ENCODE results near the gene PLA2G2F. TPM values are rescaled to one million over a fixed set of nuclear protein-coding genes. Genes with fewer than 3 reads are reported as not detected.
"Not testable (repeated sequence)": the region's sequence is repeated elsewhere in the genome, so short reads cannot be mapped to it uniquely, and the experiment has no call there.

Gene PLA2G2F
- total and polyA plus RNA-seq, 2 donors = 0.47 to 7.2 TPM

GRCh38 chr1:20124456-20125057, 14.6 kb upstream of the PLA2G2F start:
- Histone ChIP-seq H3K27ac (ENCODE audit: low read depth in 1 of 2, low read length in 1 of 2) (no peak overlapping the region), H3K36me3 (ENCODE audit: control insufficient read depth in 2 of 2, insufficient read depth in 2 of 2, low read length in 1 of 2) (no peaks in the 10 kb centered on the region), H3K9me3 (ENCODE audit: control insufficient read depth in 2 of 2, insufficient read depth in 1 of 2, low read length in 1 of 2) (no peaks in the 10 kb centered on the region), H3K4me3 (ENCODE audit: low read length in 2 of 2) (no peak overlapping the region), H3K4me1 (ENCODE audit: control insufficient read depth in 2 of 2, insufficient read depth in 2 of 2, low read length in 2 of 2) (no peaks in the 10 kb centered on the region), H3K27me3 (ENCODE audit: control insufficient read depth in 2 of 2, insufficient read depth in 1 of 2, low read length in 1 of 2) (no peaks in the 10 kb centered on the region)
- 89% methylated on average over 7 of the region's 7 CpGs for WGBS
- DNase-seq (ENCODE audit: low read depth in 6 of 9, low spot score in 9 of 9) = no peak

GRCh38 chr1:20125100-20125499, 14.0 kb upstream of the PLA2G2F start:
- H3K27ac ChIP-seq (ENCODE audit: low read depth in 1 of 2, low read length in 1 of 2) = no peak overlapping the region
- H3K27me3 ChIP-seq (ENCODE audit: control insufficient read depth in 2 of 2, insufficient read depth in 1 of 2, low read length in 1 of 2) = no peaks in the 10 kb centered on the region
- H3K9me3 ChIP-seq (ENCODE audit: control insufficient read depth in 2 of 2, insufficient read depth in 1 of 2, low read length in 1 of 2) = no peaks in the 10 kb centered on the region
- DNase-seq (ENCODE audit: low read depth in 6 of 9, low spot score in 9 of 9) = no peak
- WGBS = 84% methylated on average over 10 of the region's 10 CpGs
- H3K36me3 ChIP-seq (ENCODE audit: control insufficient read depth in 2 of 2, insufficient read depth in 2 of 2, low read length in 1 of 2) = no peaks in the 10 kb centered on the region
- H3K4me1 ChIP-seq (ENCODE audit: control insufficient read depth in 2 of 2, insufficient read depth in 2 of 2, low read length in 2 of 2) = no peaks in the 10 kb centered on the region
- no peak overlapping the region for H3K4me3 ChIP-seq (ENCODE audit: low read length in 2 of 2)

- no peaks in the 10 kb centered on the region for H3K36me3 ChIP-seq (ENCODE audit: control insufficient read depth in 2 of 2, insufficient read depth in 2 of 2, low read length in 1 of 2)
- DNase-seq (ENCODE audit: low read depth in 6 of 9, low spot score in 9 of 9) = peak in 1 of 9 donors; percentile 7
- WGBS = 88% methylated on average over 9 of the region's 9 CpGs
Measured at GRCh38 chr1:20126041-20126805, 12.9 kb upstream of the PLA2G2F start.

GRCh38 chr1:20126806-20127440, 12.2 kb upstream of the PLA2G2F start:
- DNase-seq (ENCODE audit: low read depth in 6 of 9, low spot score in 9 of 9) = no peak
- Histone ChIP-seq H3K27ac (ENCODE audit: low read depth in 1 of 2, low read length in 1 of 2) (no peak overlapping the region), H3K9me3 (ENCODE audit: control insufficient read depth in 2 of 2, insufficient read depth in 1 of 2, low read length in 1 of 2) (no peaks in the 10 kb centered on the region), H3K4me1 (ENCODE audit: control insufficient read depth in 2 of 2, insufficient read depth in 2 of 2, low read length in 2 of 2) (no peaks in the 10 kb centered on the region), H3K27me3 (ENCODE audit: control insufficient read depth in 2 of 2, insufficient read depth in 1 of 2, low read length in 1 of 2) (no peaks in the 10 kb centered on the region), H3K4me3 (ENCODE audit: low read length in 2 of 2) (no peak overlapping the region), H3K36me3 (ENCODE audit: control insufficient read depth in 2 of 2, insufficient read depth in 2 of 2, low read length in 1 of 2) (no peaks in the 10 kb centered on the region)
- WGBS = 95% methylated on average over 10 of the region's 10 CpGs

More at GRCh38 chr1:20126041-20126805, 12.9 kb upstream of the PLA2G2F start:
- Histone ChIP-seq H3K9me3 (ENCODE audit: control insufficient read depth in 2 of 2, insufficient read depth in 1 of 2, low read length in 1 of 2) (no peaks in the 10 kb centered on the region), H3K27ac (ENCODE audit: low read depth in 1 of 2, low read length in 1 of 2) (no peak overlapping the region), H3K27me3 (ENCODE audit: control insufficient read depth in 2 of 2, insufficient read depth in 1 of 2, low read length in 1 of 2) (no peaks in the 10 kb centered on the region), H3K4me1 (ENCODE audit: control insufficient read depth in 2 of 2, insufficient read depth in 2 of 2, low read length in 2 of 2) (no peaks in the 10 kb centered on the region), H3K4me3 (ENCODE audit: low read length in 2 of 2) (no peak overlapping the region)

- not testable (repeated sequence) for H3K27ac ChIP-seq (ENCODE audit: low read depth in 1 of 2, low read length in 1 of 2); H3K4me3 ChIP-seq (ENCODE audit: low read length in 2 of 2); H3K4me1 ChIP-seq (ENCODE audit: control insufficient read depth in 2 of 2, insufficient read depth in 2 of 2, low read length in 2 of 2); H3K9me3 ChIP-seq (ENCODE audit: control insufficient read depth in 2 of 2, insufficient read depth in 1 of 2, low read length in 1 of 2); DNase-seq (ENCODE audit: low read depth in 6 of 9, low spot score in 9 of 9); H3K36me3 ChIP-seq (ENCODE audit: control insufficient read depth in 2 of 2, insufficient read depth in 2 of 2, low read length in 1 of 2); H3K27me3 ChIP-seq (ENCODE audit: control insufficient read depth in 2 of 2, insufficient read depth in 1 of 2, low read length in 1 of 2)
- 96% methylated on average over 3 of the region's 3 CpGs for WGBS
Measured at GRCh38 chr1:20130518-20130917, 8.6 kb upstream of the PLA2G2F start.

GRCh38 chr1:20134995-20135394, 4.1 kb upstream of the PLA2G2F start:
- no peaks in the 10 kb centered on the region for H3K27me3 ChIP-seq (ENCODE audit: control insufficient read depth in 2 of 2, insufficient read depth in 1 of 2, low read length in 1 of 2)
- no peak for DNase-seq (ENCODE audit: low read depth in 6 of 9, low spot score in 9 of 9)
- no peaks in the 10 kb centered on the region for H3K36me3 ChIP-seq (ENCODE audit: control insufficient read depth in 2 of 2, insufficient read depth in 2 of 2, low read length in 1 of 2)
- H3K4me3 ChIP-seq (ENCODE audit: low read length in 2 of 2) = no peak overlapping the region
- no peaks in the 10 kb centered on the region for H3K4me1 ChIP-seq (ENCODE audit: control insufficient read depth in 2 of 2, insufficient read depth in 2 of 2, low read length in 2 of 2)
- 94% methylated on average over 3 of the region's 3 CpGs for WGBS
- H3K9me3 ChIP-seq (ENCODE audit: control insufficient read depth in 2 of 2, insufficient read depth in 1 of 2, low read length in 1 of 2) = no peaks in the 10 kb centered on the region
- H3K27ac ChIP-seq (ENCODE audit: low read depth in 1 of 2, low read length in 1 of 2) = no peak overlapping the region

- Histone ChIP-seq H3K27me3 (ENCODE audit: control insufficient read depth in 2 of 2, insufficient read depth in 1 of 2, low read length in 1 of 2) (no peaks in the 10 kb centered on the region), H3K27ac (ENCODE audit: low read depth in 1 of 2, low read length in 1 of 2) (no peak overlapping the region), H3K4me1 (ENCODE audit: control insufficient read depth in 2 of 2, insufficient read depth in 2 of 2, low read length in 2 of 2) (no peaks in the 10 kb centered on the region), H3K4me3 (ENCODE audit: low read length in 2 of 2) (no peak overlapping the region), H3K36me3 (ENCODE audit: control insufficient read depth in 2 of 2, insufficient read depth in 2 of 2, low read length in 1 of 2) (no peaks in the 10 kb centered on the region), H3K9me3 (ENCODE audit: control insufficient read depth in 2 of 2, insufficient read depth in 1 of 2, low read length in 1 of 2) (no peaks in the 10 kb centered on the region)
- WGBS = 99% methylated on average over 3 of the region's 3 CpGs
- DNase-seq (ENCODE audit: low read depth in 6 of 9, low spot score in 9 of 9) = no peak
Measured at GRCh38 chr1:20136249-20136648, 2.9 kb upstream of the PLA2G2F start.

GRCh38 chr1:20137055-20137454, 2.1 kb upstream of the PLA2G2F start:
- DNase-seq (ENCODE audit: low read depth in 6 of 9, low spot score in 9 of 9) = no peak
- no peaks in the 10 kb centered on the region for H3K4me1 ChIP-seq (ENCODE audit: control insufficient read depth in 2 of 2, insufficient read depth in 2 of 2, low read length in 2 of 2)
- no peaks in the 10 kb centered on the region for H3K27me3 ChIP-seq (ENCODE audit: control insufficient read depth in 2 of 2, insufficient read depth in 1 of 2, low read length in 1 of 2)
- H3K9me3 ChIP-seq (ENCODE audit: control insufficient read depth in 2 of 2, insufficient read depth in 1 of 2, low read length in 1 of 2) = no peaks in the 10 kb centered on the region
- 94% methylated on average over 4 of the region's 4 CpGs for WGBS
- no peak overlapping the region for H3K27ac ChIP-seq (ENCODE audit: low read depth in 1 of 2, low read length in 1 of 2)
- no peak overlapping the region for H3K4me3 ChIP-seq (ENCODE audit: low read length in 2 of 2)
- no peaks in the 10 kb centered on the region for H3K36me3 ChIP-seq (ENCODE audit: control insufficient read depth in 2 of 2, insufficient read depth in 2 of 2, low read length in 1 of 2)

DNA sequence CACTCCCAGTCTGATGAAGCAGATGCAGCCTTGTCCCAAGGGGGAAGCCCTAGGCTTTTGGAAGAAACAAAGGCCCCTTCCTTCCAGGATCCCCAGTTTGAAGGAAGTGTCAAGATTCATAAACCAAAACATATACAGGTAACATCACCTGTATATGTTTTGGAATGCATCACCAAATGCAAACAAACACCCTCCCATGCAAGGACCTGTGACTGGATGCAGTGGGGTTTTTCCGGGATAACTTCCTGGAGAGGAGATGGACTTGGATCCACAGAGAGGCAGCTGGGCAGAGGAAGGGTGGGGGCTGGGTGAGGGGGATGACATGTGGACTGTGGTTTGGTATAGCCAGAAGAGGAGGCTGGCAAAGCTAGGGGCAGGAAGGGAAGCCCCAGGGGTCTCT, 1.5 kb upstream of the PLA2G2F start:
- H3K9me3 ChIP-seq (ENCODE audit: control insufficient read depth in 2 of 2, insufficient read depth in 1 of 2, low read length in 1 of 2) = no peaks in the 10 kb centered on the region
- H3K4me3 ChIP-seq (ENCODE audit: low read length in 2 of 2) = no peak overlapping the region
- H3K36me3 ChIP-seq (ENCODE audit: control insufficient read depth in 2 of 2, insufficient read depth in 2 of 2, low read length in 1 of 2) = no peaks in the 10 kb centered on the region
- no peaks in the 10 kb centered on the region for H3K27me3 ChIP-seq (ENCODE audit: control insufficient read depth in 2 of 2, insufficient read depth in 1 of 2, low read length in 1 of 2)
- no peak for DNase-seq (ENCODE audit: low read depth in 6 of 9, low spot score in 9 of 9)
- WGBS = 93% methylated on average over 1 of the region's 1 CpG
- no peaks in the 10 kb centered on the region for H3K4me1 ChIP-seq (ENCODE audit: control insufficient read depth in 2 of 2, insufficient read depth in 2 of 2, low read length in 2 of 2)
- no peak overlapping the region for H3K27ac ChIP-seq (ENCODE audit: low read depth in 1 of 2, low read length in 1 of 2)
